ENCODE data around the gene CDH7.

- TF ChIP-seq EZH2phosphoT487 (IDR thresholded peaks at IDR 0.05; ENCODE audit: low read depth) (no peak), CTCF (IDR thresholded peaks at IDR 0.05; ENCODE audit: low read depth, low read length) (no peak)
Measured at GRCh38 chr18:65937180-65937579, 186.4 kb downstream of the CDH7 start.
